IMR-90 (cell line): ENCODE results near the gene IFNL1. TPM values are rescaled to one million over a fixed set of nuclear protein-coding genes. Genes with fewer than 3 reads are reported as not detected.

ENCODE experiments used
- ATAC-seq: fragments of 200-7000 bp; cut with Tn5 transposase; 2 replicates; pipeline ENCODE4 v1.9.1; 2020; ENCODE audit warnings: low read depth, mild to moderate bottlenecking, moderate library complexity
- BruUV-seq: library from RNA; stranded (reverse); fragments of 400-500 nt; replicated peaks from 2 replicates; lab custom pipeline; 2021; lab: Mats Ljungman, UMichigan
- CTCF ChIA-PET: fragments of 300-600 bp; formaldehyde crosslinking; extraction: SDS; loops from one replicate; lab custom pipeline; 2021; ENCODE audit warnings: antibody characterized with exemption; lab: Yijun Ruan, JAX
- POLR2A ChIA-PET: fragments of 300-600 bp; sonication (Branson Sonifier 250); formaldehyde crosslinking; loops from one replicate; lab custom pipeline; 2022; ENCODE audit warnings: antibody characterized with exemption; ENCODE audit not compliant: unreplicated experiment; lab: Charles Lee
- DNase-seq: peaks from one replicate; pipeline ENCODE4 v3.0.0; 2013
- H2AFZ ChIP-seq: replicated peaks from 2 replicates; pipeline ENCODE3; 2013; ENCODE audit warnings: low read length, mild to moderate bottlenecking; ENCODE audit not compliant: poor library complexity
- H2AK5ac ChIP-seq: 2 replicates; pipeline ENCODE4 v1.6.1; 2013; ENCODE audit warnings: low read depth, low read length, inconsistent platforms
- H2AK9ac ChIP-seq: replicated peaks from 2 replicates; pipeline ENCODE3; 2013; ENCODE audit warnings: mild to moderate bottlenecking, low read depth, low read length, moderate library complexity; ENCODE audit not compliant: poor library complexity
- H2BK120ac ChIP-seq: 2 replicates; pipeline ENCODE4 v1.6.1; 2013; ENCODE audit warnings: low read depth, low read length, inconsistent platforms
- H2BK15ac ChIP-seq: 3 replicates; pipeline ENCODE4 v1.6.1; 2013; ENCODE audit warnings: low read depth, low read length, inconsistent platforms
- H2BK20ac ChIP-seq: 2 replicates; pipeline ENCODE4 v1.6.1; 2013; ENCODE audit warnings: low read depth, mild to moderate bottlenecking, inconsistent platforms, low read length, moderate library complexity
- H2BK5ac ChIP-seq: 2 replicates; pipeline ENCODE4 v1.6.1; 2013; ENCODE audit warnings: mild to moderate bottlenecking, low read depth, low read length, inconsistent platforms; ENCODE audit not compliant: poor library complexity, severe bottlenecking
- H3K14ac ChIP-seq: replicated peaks from 2 replicates; pipeline ENCODE4 v1.6.1; 2013; ENCODE audit warnings: low read depth, low read length, inconsistent platforms
- H3K18ac ChIP-seq: 2 replicates; pipeline ENCODE4 v1.6.1; 2013; ENCODE audit warnings: low read depth, low read length, control low read depth
- H3K23ac ChIP-seq: 2 replicates; pipeline ENCODE4 v1.6.1; 2013; ENCODE audit warnings: low read depth, low read length, inconsistent platforms
- H3K27ac ChIP-seq: 2 replicates; pipeline ENCODE4 v1.5.1; 2013; ENCODE audit warnings: mild to moderate bottlenecking, control low read depth, low read length; ENCODE audit not compliant: insufficient read depth
- H3K27me3 ChIP-seq: 2 replicates; pipeline ENCODE4 v1.6.1; 2013; ENCODE audit warnings: low read length; ENCODE audit not compliant: control insufficient read depth, insufficient read depth
- H3K36me3 ChIP-seq: 2 replicates; pipeline ENCODE4 v1.6.1; 2013; ENCODE audit warnings: low read length, mixed read lengths; ENCODE audit not compliant: control insufficient read depth, insufficient read depth
- H3K4ac ChIP-seq: 2 replicates; pipeline ENCODE4 v1.6.1; 2013; ENCODE audit warnings: low read depth, low read length, inconsistent platforms
- H3K4me1 ChIP-seq: 2 replicates; pipeline ENCODE4 v1.6.1; 2013; ENCODE audit warnings: low read length, mixed read lengths; ENCODE audit not compliant: control insufficient read depth, insufficient read depth
- H3K4me2 ChIP-seq: 2 replicates; pipeline ENCODE4 v1.6.1; 2013; ENCODE audit warnings: low read depth, mild to moderate bottlenecking, control low read depth, low read length, moderate library complexity
- H3K4me3 ChIP-seq: 2 replicates; pipeline ENCODE4 v1.5.1; 2013; ENCODE audit warnings: low read depth, mild to moderate bottlenecking, control low read depth, low read length, moderate library complexity; ENCODE audit not compliant: insufficient read depth
- H3K56ac ChIP-seq: 2 replicates; pipeline ENCODE4 v1.6.1; 2013; ENCODE audit warnings: low read length, inconsistent platforms; ENCODE audit not compliant: insufficient read depth; ENCODE audit errors: extremely low read depth
- H3K79me1 ChIP-seq, 2 experiments: 2 replicates each; pipeline ENCODE4 v1.6.1; 2013; ENCODE audit warnings: low read length in 2 of 2, inconsistent platforms in 1 of 2, low read depth in 1 of 2
- H3K9ac ChIP-seq: 2 replicates; pipeline ENCODE4 v1.6.1; 2013; ENCODE audit warnings: low read depth, low read length, control low read depth
- H3K9me1 ChIP-seq: 2 replicates; pipeline ENCODE4 v1.6.1; 2013; ENCODE audit warnings: low read length, inconsistent platforms; ENCODE audit not compliant: insufficient read depth
- H3K9me3 ChIP-seq: 2 replicates; pipeline ENCODE4 v1.6.1; 2013; ENCODE audit warnings: low read length; ENCODE audit not compliant: control insufficient read depth, insufficient read depth
- H4K20me1 ChIP-seq: 2 replicates; pipeline ENCODE4 v1.6.1; 2013; ENCODE audit warnings: low read length, inconsistent platforms; ENCODE audit not compliant: insufficient read depth
- H4K5ac ChIP-seq: 2 replicates; pipeline ENCODE4 v1.6.1; 2013; ENCODE audit warnings: mild to moderate bottlenecking, low read depth, low read length, control low read depth
- H4K8ac ChIP-seq, 2 experiments: 2 replicates each; pipeline ENCODE4 v1.6.1; 2013; ENCODE audit warnings: low read depth in 2 of 2, low read length in 2 of 2, control low read depth in 1 of 2, inconsistent platforms in 1 of 2
- H4K91ac ChIP-seq: 2 replicates; pipeline ENCODE4 v1.6.1; 2013; ENCODE audit warnings: low read depth, low read length, inconsistent platforms; ENCODE audit not compliant: insufficient read depth
- CHD1 ChIP-seq: IDR thresholded peaks from 2 replicates; pipeline ENCODE4 v1.6.1; 2012; ENCODE audit warnings: low read depth, low read length, improper control_type of control experiment
- FOS ChIP-seq: fragments of 150-350 bp; IDR thresholded peaks from 2 replicates; pipeline ENCODE4 v1.6.1; 2016; ENCODE audit warnings: low read depth, low read length
- MXI1 ChIP-seq: IDR thresholded peaks from 2 replicates; pipeline ENCODE4 v1.6.1; 2012; ENCODE audit warnings: low read depth, mild to moderate bottlenecking, low read length, moderate library complexity, borderline replicate concordance
- POLR2A ChIP-seq: IDR thresholded peaks from 2 replicates; pipeline ENCODE4 v1.6.1; 2012; ENCODE audit warnings: mild to moderate bottlenecking, low read depth, low read length
- RAD21 ChIP-seq: IDR thresholded peaks from 2 replicates; pipeline ENCODE4 v1.6.1; 2012; ENCODE audit warnings: low read length, improper control_type of control experiment
- RFX5 ChIP-seq: IDR thresholded peaks from 2 replicates; pipeline ENCODE4 v1.8.0; 2012; ENCODE audit warnings: low read depth, mild to moderate bottlenecking, low read length, moderate library complexity
- SMC3 ChIP-seq: fragments of 150-350 bp; IDR thresholded peaks from 2 replicates; pipeline ENCODE4 v1.6.1; 2016; ENCODE audit warnings: low read depth, mild to moderate bottlenecking, antibody characterized with exemption, low read length, moderate library complexity
- dilution Hi-C: fragments of 300-500 bp; cut with HindIII; formaldehyde crosslinking; loops from one replicate; pipeline ENCODE4 v1.14.3; 2018; ENCODE audit warnings: low sequenced_read_pairs; ENCODE audit not compliant: unreplicated experiment
- in situ Hi-C: fragments of 300-500 bp; cut with MboI; formaldehyde crosslinking; loops from 3 replicates; pipeline ENCODE4 v1.14.3; 2019; ENCODE audit warnings: low sequenced_read_pairs, inconsistent platforms, mixed read lengths
- intact Hi-C: fragments of 100-400 bp; cut with micrococcal nuclease; formaldehyde crosslinking; loops from 2 replicates; pipeline ENCODE4 v1.10.0; 2022
- polyA plus RNA-seq, 3 experiments: library from polyadenylated mRNA; depleted of rRNA; stranded (reverse); fragments of >200 nt; gene quantifications; 2 replicates each; pipeline ENCODE4 v1.2.3, GENCODE V29; 2012; ENCODE audit warnings: low replicate concordance in 1 of 3
- total RNA-seq: library from RNA; depleted of rRNA; stranded (reverse); fragments of >200 nt; gene quantifications from 2 replicates; pipeline ENCODE4 v1.2.3, GENCODE V29; 2012

Gene IFNL1
- total and polyA plus RNA-seq, 2 of the 4 experiments (the other 2 are of a cell fraction) = not detected

DNA sequence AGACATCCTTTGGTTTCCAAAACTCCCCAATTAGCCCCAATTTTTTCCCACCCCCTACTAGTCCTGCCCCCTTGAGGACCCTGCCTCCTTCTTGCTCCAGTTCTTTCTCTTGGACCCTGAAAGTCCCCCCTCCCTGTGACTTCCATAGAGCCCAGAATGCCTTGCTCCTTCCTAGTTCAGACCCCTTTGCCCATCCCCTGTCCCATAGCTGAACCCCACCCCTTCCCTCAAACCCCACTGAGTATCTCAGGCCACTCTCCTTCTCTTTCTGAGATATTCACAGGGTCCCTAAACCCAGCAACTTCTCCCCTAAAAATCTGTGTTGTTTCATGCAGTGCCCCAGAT is 25.6 kb downstream of the IFNL1 start:
- no peaks in the 10 kb centered on the region for H3K79me1 ChIP-seq
- H2BK15ac ChIP-seq = no peak overlapping the region
- no peaks in the 10 kb centered on the region for H3K9me3 ChIP-seq
- H3K23ac ChIP-seq = no peak overlapping the region
- H4K5ac ChIP-seq = no peak overlapping the region
- no peak for ATAC-seq
- H3K36me3 ChIP-seq = no peaks in the 10 kb centered on the region
- no peak for DNase-seq
- H3K4me3 ChIP-seq = no peak overlapping the region
- no peak overlapping the region for H3K9ac ChIP-seq
- BruUV-seq = no TSS peak
- intact Hi-C loops (no loop called here), dilution Hi-C loops (no loop called here), in situ Hi-C loops (loop anchor here (10.0 kb wide), 1 partner anchor 367 kb away; no protein-coding TSS in a partner anchor)
- H3K27ac ChIP-seq = no peak overlapping the region
- H3K56ac ChIP-seq = no peak overlapping the region
- no peak overlapping the region for H3K18ac ChIP-seq
- H4K20me1 ChIP-seq = no peaks in the 10 kb centered on the region; the same call in 1 of the 2 replicates
- no peak overlapping the region for H3K14ac ChIP-seq
- POLR2A ChIA-PET = no interaction called here
- H2AK9ac ChIP-seq = no peak overlapping the region
- H4K8ac ChIP-seq = no peak overlapping the region
- no peak overlapping the region for H4K91ac ChIP-seq
- H3K27me3 ChIP-seq = peaks cover 30% of the 10 kb centered on the region
- no peaks in the 10 kb centered on the region for H3K9me1 ChIP-seq
- H3K4me2 ChIP-seq = no peak overlapping the region
- TF ChIP-seq RAD21 (no peak), RFX5 (no peak), FOS (no peak), CHD1 (no peak), MXI1 (no peak), POLR2A (no peak), SMC3 (no peak)
- H3K4me1 ChIP-seq = peaks cover 2% of the 10 kb centered on the region; the same call in 1 of the 2 replicates
- CTCF ChIA-PET = interaction anchor here (0.7 kb wide), 1 partner anchor 422 kb away, joined by 10 read pairs; the partner anchor contains the start of gene NFKBIB
- no peak overlapping the region for H2AK5ac ChIP-seq
- no peak overlapping the region for H3K4ac ChIP-seq
- no peak overlapping the region for H2BK20ac ChIP-seq
- no peak overlapping the region for H2AFZ ChIP-seq
- H2BK5ac ChIP-seq = no peak overlapping the region
- H2BK120ac ChIP-seq = no peak overlapping the region
